ENCODE measurements around the gene NLGN3. TPM values are rescaled to one million over a fixed set of nuclear protein-coding genes. Genes with fewer than 3 reads are reported as not detected.
A peak's percentile ranks its signal among the peaks of the same experiment; 100 is the strongest.

NLGN3 gene
- total RNA-seq, 1 donor from 2014 or later, result 0.92 TPM

GRCh38 chrX:71117358-71117757 is 27.3 kb upstream of the NLGN3 start:
- ATAC-seq (no peak), DNase-seq (no peak)
- intact Hi-C loops (cut with micrococcal nuclease), result no loop called here

- peak; percentile 100 for ATAC-seq
- intact Hi-C loops (cut with micrococcal nuclease), result no loop called here
- peak; percentile 89 for DNase-seq
These were observed 26.3 kb upstream of the NLGN3 start, which contains the start of gene MED12 for GRCh38 chrX:71118032-71118984. TSS of gene MED12 (plus strand) at chrX:71118596. CDS start at chrX:71118755, 159 bp downstream.

- intact Hi-C loops (cut with micrococcal nuclease), result no loop called here
- DNase-seq, result no peak
- ATAC-seq, result peak; percentile 43
These were observed 25.6 kb upstream of the NLGN3 start for GRCh38 chrX:71118985-71119535.

DNA sequence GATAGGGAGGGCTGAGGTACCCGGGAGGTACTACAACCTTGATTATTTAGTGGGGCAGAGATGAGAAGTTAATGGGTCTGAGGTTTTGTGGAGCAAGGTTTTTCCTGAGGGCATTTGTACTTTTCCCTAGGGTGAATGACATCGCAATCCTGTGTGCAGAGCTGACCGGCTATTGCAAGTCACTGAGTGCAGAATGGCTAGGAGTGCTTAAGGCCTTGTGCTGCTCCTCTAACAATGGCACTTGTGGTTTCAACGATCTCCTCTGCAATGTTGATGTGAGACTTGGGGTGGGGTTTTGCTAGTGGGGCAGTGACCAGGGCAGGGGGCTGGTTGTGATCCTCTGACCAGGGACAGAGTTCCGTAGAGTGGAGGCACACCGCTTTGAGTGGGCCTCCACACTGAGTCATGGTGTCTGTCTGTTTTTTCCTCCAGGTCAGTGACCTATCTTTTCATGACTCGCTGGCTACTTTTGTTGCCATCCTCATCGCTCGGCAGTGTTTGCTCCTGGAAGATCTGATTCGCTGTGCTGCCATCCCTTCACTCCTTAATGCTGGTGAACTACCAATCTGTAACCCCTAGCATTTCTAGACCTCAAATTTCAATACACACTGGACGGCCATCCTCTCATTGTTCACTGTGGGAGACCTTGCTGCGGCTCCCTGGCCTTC is 16.3 kb upstream of the NLGN3 start:
- no peak for ATAC-seq
- DNase-seq, result no peak
- intact Hi-C loops (cut with micrococcal nuclease), result no loop called here

DNA sequence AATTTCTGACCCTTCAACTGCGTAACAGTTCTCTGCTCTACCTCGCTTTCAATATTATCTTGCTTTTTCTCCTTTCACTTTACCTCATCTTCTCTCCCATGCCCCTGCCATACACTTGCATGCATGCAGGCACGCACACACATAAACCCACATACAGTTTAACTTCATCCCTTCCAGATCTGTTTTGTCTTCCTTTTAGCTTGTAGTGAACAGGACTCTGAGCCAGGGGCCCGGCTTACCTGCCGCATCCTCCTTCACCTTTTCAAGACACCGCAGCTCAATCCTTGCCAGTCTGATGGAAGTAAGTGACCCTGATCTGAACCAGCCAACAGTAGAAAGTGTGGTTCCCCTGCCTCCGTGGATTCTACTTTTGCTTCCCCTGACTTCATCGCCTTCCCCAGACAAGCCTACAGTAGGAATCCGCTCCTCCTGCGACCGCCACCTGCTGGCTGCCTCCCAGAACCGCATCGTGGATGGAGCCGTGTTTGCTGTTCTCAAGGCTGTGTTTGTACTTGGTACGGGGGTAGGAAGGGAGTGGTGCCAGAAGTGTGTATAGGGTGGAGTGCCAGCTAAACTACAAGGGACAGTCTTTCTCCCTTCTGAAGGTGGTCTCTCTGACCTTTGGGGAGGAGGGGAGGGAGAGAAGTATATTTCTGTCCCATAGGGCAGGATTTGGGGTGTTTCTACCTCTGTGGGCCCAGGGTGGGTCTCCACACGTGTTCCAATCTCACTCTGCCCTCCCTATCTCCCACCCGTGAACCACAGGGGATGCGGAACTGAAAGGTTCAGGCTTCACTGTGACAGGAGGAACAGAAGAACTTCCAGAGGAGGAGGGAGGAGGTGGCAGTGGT is 15.5 kb upstream of the NLGN3 start:
- ATAC-seq, result peak; percentile 80
- DNase-seq, result peak; percentile 69
- intact Hi-C loops (cut with micrococcal nuclease), result no loop called here

DNA sequence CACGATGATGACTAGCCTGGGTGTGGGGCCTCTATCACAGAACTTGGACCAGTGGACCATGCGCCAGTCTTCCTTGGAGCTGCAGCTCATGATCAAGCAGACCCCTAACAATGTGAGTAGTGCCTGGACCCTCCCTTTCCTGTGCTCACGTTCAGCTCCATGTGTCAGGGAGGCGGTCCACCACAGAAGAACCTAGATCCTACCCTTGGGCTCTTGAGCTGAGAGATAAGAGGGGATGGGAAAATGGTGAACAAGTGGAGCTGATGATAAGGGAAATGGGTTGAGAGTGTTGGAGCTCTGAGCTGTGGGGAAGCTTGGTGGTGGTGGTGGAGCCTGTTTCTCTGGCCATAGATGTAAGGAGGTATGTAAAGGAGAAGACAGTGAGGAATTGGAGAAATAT is 13.1 kb upstream of the NLGN3 start:
- no peak for DNase-seq
- ATAC-seq, result no peak
- intact Hi-C loops (cut with micrococcal nuclease), result no loop called here

- no peak for ATAC-seq
- no peak for DNase-seq
- intact Hi-C loops (cut with micrococcal nuclease), result no loop called here
These were observed 4.2 kb upstream of the NLGN3 start for GRCh38 chrX:71140440-71140839.

DNA sequence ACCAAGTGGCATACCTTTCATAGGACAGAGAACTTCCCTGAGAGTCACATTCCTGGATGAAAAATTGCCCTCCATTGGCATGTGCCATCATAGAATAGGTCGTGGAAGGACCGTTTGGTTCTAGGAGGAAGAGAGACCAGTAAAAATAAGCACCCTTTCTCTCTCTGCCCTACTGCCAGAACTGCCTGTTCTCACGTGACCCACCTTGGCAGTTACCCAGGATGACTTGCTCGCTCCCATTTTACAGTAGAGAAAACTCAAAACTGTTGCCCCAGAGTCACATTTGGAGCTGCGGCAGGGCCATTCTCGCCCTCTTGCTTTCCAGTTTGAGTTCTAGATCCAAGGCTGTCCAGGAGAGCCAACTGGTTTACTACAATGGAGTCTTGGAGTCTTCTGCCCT is 1.1 kb upstream of the NLGN3 start:
- intact Hi-C loops (cut with micrococcal nuclease), result no loop called here
- DNase-seq (peak; percentile 48), ATAC-seq (peak; percentile 45)

GRCh38 chrX:71147496-71148277 is 3.0 kb downstream of the NLGN3 start:
- intact Hi-C loops (cut with micrococcal nuclease), result no loop called here
- ATAC-seq (no peak), DNase-seq (no peak)

DNA sequence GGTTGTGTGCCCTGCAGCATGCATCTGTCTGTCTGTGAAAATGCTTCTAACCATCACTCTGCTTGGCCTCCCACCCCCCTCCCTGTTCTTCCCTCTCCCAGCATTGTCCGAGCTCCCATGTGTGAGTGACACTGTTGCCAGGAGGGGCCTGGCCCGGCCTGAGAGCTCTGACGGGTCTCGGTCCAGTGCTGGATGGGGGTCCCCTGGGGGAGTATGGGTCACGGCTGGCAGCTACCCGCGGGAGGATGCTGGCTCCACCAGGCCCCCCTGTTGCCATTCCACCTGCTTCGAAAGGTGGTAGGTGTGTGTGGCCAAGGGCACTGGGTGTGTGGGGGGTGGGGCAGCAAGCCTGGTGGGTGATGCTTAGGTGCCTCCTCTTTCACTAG is 3.6 kb downstream of the NLGN3 start:
- DNase-seq (no peak), ATAC-seq (no peak)
- intact Hi-C loops (cut with micrococcal nuclease), result no loop called here

- intact Hi-C loops (cut with micrococcal nuclease), result no loop called here
- ATAC-seq (no peak), DNase-seq (no peak)
These were observed 6.7 kb downstream of the NLGN3 start for GRCh38 chrX:71151366-71151765.

DNA sequence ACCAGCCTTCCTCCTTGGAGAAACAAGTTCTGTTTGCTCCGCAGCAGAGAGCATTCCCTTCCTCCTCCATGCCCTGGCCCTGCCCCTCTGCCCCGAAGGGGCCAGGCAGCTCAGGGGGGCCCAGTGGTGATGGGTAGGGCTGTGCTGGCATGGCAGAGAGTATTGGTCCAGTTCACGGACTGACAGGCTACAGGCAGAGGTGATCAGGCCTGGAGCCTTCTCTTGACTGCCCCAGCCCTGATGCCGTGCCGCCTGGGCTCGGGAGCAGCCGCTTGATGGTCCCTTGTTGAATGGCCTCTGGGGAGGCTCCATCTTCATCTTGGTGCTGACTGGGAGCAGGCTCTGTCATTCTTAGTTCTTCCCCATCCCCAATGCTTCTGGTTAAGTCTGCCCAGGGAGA is 9.6 kb downstream of the NLGN3 start:
- ATAC-seq (no peak), DNase-seq (no peak)
- intact Hi-C loops (cut with micrococcal nuclease), result no loop called here

GRCh38 chrX:71154641-71155040 is 10.0 kb downstream of the NLGN3 start:
- intact Hi-C loops (cut with micrococcal nuclease), result no loop called here
- DNase-seq (no peak), ATAC-seq (no peak)

DNA sequence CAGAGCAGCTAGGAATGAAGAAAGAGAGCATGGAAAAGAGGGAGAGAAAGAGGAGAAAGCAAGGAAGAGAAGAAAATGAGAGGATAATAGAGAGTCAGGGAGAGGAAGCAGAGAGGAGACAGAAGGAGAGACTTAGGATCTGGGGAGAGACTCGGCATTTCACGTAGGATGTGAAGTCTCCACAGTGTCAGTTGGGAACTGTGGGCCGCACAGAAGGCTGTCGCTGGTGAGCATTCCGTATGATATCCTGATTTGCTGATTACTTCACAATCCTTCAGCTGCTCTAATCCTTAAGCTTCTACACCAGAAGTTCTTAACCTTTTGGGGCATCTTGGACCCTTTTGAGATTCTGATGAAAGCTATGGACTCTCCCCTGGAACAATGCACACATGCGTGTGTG is 14.0 kb downstream of the NLGN3 start:
- DNase-seq (no peak), ATAC-seq (no peak)
- intact Hi-C loops (cut with micrococcal nuclease), result no loop called here

GRCh38 chrX:71159335-71159734 is 14.7 kb downstream of the NLGN3 start:
- no peak for ATAC-seq
- intact Hi-C loops (cut with micrococcal nuclease), result no loop called here
- DNase-seq, result no peak

DNA sequence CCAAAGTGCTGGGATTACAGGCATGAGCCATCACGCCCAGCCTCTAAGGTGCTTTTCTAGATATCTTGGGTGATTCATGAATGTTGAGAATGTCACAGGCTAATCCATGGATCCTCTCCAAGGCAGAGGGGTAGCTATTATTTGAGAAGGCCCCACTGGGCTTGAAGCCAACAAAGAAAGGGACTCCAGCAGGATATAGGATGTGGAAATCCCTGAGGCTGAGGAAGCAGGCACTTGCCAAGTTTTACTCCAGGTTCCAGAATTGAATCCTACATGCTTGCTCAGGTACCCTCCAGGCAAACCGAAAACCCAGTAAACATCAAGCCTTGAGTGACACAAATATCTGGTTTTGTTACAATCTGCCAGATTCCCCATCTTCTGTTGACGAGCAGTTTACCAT is 15.8 kb downstream of the NLGN3 start:
- intact Hi-C loops (cut with micrococcal nuclease), result no loop called here
- DNase-seq, result no peak
- no peak for ATAC-seq

GRCh38 chrX:71162981-71163380 is 18.3 kb downstream of the NLGN3 start:
- intact Hi-C loops (cut with micrococcal nuclease), result no loop called here
- ATAC-seq, result no peak

DNA sequence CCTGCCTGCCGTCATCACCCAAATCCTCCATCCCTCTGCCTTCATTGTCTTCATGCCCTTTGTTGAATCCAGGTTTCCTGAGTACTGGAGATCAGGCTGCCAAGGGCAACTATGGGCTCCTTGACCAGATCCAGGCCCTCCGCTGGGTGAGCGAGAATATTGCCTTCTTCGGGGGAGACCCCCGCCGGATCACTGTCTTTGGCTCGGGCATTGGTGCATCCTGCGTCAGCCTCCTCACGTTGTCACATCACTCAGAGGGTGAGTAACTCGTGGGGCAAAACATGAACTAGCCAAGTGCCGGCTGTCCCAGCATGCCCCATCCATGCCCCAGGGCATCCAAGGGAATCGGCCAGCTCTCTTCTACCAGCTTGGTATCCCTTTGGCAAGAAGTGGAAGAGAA is 19.4 kb downstream of the NLGN3 start:
- intact Hi-C loops (cut with micrococcal nuclease), result no loop called here
- ATAC-seq (no peak), DNase-seq (no peak)

More at GRCh38 chrX:71162981-71163380, 18.3 kb downstream of the NLGN3 start:
- no peak for DNase-seq

GRCh38 chrX:71166461-71166860 is 21.8 kb downstream of the NLGN3 start:
- ATAC-seq, result no peak
- DNase-seq, result no peak
- intact Hi-C loops (cut with micrococcal nuclease), result no loop called here
